Parathyroid adenoma (tissue), 2 donors: Measurements from ENCODE around the gene GPC3.
"Not testable (repeated sequence)": the region's sequence is repeated elsewhere in the genome, so short reads cannot be mapped to it uniquely, and the experiment has no call there.

Experiments
- H2AFZ ChIP-seq: fragments of 300-600 bp; sonication (generic); one replicate; pipeline ENCODE4 v1.7.0; 2017; ENCODE audit warnings: antibody characterized with exemption, mild to moderate bottlenecking
- H3K27ac ChIP-seq: fragments of 300-600 bp; sonication (generic); one replicate; pipeline ENCODE4 v1.7.0; 2017
- H3K27me3 ChIP-seq: fragments of 300-600 bp; sonication (generic); one replicate; pipeline ENCODE4 v1.7.0; 2017; ENCODE audit warnings: low read length; ENCODE audit not compliant: control insufficient read depth, insufficient read depth
- H3K36me3 ChIP-seq: fragments of 300-600 bp; sonication (generic); one replicate; pipeline ENCODE4 v1.7.0; 2017; ENCODE audit warnings: low read length; ENCODE audit not compliant: control insufficient read depth, insufficient read depth
- H3K4me1 ChIP-seq: fragments of 300-600 bp; sonication (generic); one replicate; pipeline ENCODE4 v1.7.0; 2017; ENCODE audit warnings: control low read depth
- H3K4me2 ChIP-seq: fragments of 300-600 bp; sonication (generic); one replicate; pipeline ENCODE4 v1.7.0; 2017; ENCODE audit warnings: low read length
- H3K4me3 ChIP-seq: fragments of 300-600 bp; sonication (generic); one replicate; pipeline ENCODE4 v1.7.0; 2017; ENCODE audit warnings: low read depth, low read length
- H3K79me2 ChIP-seq: fragments of 300-600 bp; sonication (generic); one replicate; pipeline ENCODE4 v1.7.0; 2017; ENCODE audit warnings: control low read depth
- H3K9ac ChIP-seq: fragments of 300-600 bp; sonication (generic); one replicate; pipeline ENCODE4 v1.7.0; 2017; ENCODE audit warnings: mild to moderate bottlenecking
- H3K9me3 ChIP-seq: fragments of 300-600 bp; sonication (generic); one replicate; pipeline ENCODE4 v1.7.0; 2017; ENCODE audit warnings: low read length; ENCODE audit not compliant: control insufficient read depth
- TF ChIP-seq, protein P1 (sequence below): fragments of 300-600 bp; sonication (generic); IDR thresholded peaks from one replicate; pipeline ENCODE4 v1.7.0; 2017; ENCODE audit warnings: antibody characterized with exemption, mild to moderate bottlenecking
- donor health status: primary hyperparathyroidism.

The GPC3 gene

DNA sequence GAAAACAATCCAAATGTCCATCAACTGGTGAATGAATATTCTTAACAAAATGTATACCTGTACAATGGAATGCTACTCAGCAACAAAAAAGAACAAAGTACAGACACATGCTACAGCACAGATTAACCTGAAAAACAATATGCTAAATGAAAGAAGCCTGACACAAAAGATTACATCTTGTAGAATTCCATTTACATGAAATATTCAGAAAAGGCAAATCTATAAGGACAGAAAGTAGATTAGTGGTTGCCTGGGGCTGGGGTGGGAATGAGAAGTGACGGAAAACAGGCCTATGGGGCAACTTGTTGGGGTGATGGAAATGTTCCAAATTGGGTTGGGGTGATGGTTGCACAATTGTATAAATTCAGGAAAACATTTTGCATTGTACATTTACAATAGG lies 351.0 kb downstream of the GPC3 start:
- no peaks in the 10 kb centered on the region for H3K9me3 ChIP-seq
- no peaks in the 10 kb centered on the region for H3K36me3 ChIP-seq
- H3K9ac ChIP-seq, result no peak overlapping the region
- H3K4me3 ChIP-seq, result no peak overlapping the region
- no peaks in the 10 kb centered on the region for H3K4me1 ChIP-seq
- H3K27ac ChIP-seq, result no peak overlapping the region
- no peaks in the 10 kb centered on the region for H3K79me2 ChIP-seq
- TF ChIP-seq, protein P1, sequence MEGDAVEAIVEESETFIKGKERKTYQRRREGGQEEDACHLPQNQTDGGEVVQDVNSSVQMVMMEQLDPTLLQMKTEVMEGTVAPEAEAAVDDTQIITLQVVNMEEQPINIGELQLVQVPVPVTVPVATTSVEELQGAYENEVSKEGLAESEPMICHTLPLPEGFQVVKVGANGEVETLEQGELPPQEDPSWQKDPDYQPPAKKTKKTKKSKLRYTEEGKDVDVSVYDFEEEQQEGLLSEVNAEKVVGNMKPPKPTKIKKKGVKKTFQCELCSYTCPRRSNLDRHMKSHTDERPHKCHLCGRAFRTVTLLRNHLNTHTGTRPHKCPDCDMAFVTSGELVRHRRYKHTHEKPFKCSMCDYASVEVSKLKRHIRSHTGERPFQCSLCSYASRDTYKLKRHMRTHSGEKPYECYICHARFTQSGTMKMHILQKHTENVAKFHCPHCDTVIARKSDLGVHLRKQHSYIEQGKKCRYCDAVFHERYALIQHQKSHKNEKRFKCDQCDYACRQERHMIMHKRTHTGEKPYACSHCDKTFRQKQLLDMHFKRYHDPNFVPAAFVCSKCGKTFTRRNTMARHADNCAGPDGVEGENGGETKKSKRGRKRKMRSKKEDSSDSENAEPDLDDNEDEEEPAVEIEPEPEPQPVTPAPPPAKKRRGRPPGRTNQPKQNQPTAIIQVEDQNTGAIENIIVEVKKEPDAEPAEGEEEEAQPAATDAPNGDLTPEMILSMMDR, result no peak
- no peak overlapping the region for H3K4me2 ChIP-seq
- no peak overlapping the region for H2AFZ ChIP-seq
- H3K27me3 ChIP-seq, result no peaks in the 10 kb centered on the region

DNA sequence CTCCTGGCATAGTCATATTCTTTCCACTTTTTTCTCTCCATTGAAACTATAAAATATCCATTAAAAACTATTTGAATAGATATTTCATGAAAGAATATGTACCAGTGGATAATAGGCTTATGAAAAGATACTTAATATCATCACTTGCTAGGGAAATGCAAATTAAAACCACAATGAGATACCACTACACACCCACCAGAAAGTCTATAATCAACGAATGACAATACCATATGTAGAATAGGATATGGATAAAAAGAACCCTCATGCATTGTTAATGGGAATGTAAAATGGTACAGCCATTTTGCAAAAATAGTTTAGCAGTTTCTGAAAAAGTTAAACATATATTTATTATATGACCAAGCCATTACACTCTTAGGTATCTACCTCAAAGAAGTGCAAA lies 351.4 kb downstream of the GPC3 start:
- no peak overlapping the region for H3K4me2 ChIP-seq
- H3K4me3 ChIP-seq, result no peak overlapping the region
- H3K9me3 ChIP-seq, result no peaks in the 10 kb centered on the region
- H3K27ac ChIP-seq, result no peak overlapping the region
- H3K4me1 ChIP-seq, result no peaks in the 10 kb centered on the region
- H3K79me2 ChIP-seq, result no peaks in the 10 kb centered on the region
- no peaks in the 10 kb centered on the region for H3K27me3 ChIP-seq
- no peak overlapping the region for H2AFZ ChIP-seq
- H3K36me3 ChIP-seq, result no peaks in the 10 kb centered on the region
- H3K9ac ChIP-seq, result no peak overlapping the region
- TF ChIP-seq, protein P1, result no peak

DNA sequence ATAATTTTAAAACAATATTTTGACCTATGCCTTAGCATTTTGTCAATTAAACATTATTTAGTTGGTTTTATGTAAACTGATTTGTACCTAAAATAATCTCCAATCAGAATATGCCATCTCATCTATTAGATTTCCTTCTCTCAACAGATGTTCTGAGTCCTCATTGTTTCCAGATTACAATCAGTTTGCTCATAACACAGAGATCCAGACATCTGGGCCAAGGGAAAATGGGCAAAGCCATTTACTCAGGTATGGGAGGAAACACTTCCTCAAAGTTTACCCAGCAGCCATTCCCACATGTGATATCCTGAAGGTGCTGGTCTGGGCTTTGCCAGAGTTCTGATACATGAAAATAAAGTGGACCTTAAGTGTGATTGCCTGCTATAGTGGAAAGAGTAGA lies 352.2 kb downstream of the GPC3 start:
- Histone ChIP-seq H3K4me1 (no peaks in the 10 kb centered on the region), H3K27me3 (no peaks in the 10 kb centered on the region), H3K79me2 (no peaks in the 10 kb centered on the region), H3K36me3 (no peaks in the 10 kb centered on the region), H3K9me3 (no peaks in the 10 kb centered on the region), H3K9ac (no peak overlapping the region), H2AFZ (no peak overlapping the region), H3K4me3 (no peak overlapping the region), H3K27ac (no peak overlapping the region), H3K4me2 (no peak overlapping the region)
- TF ChIP-seq, protein P1, result no peak

DNA sequence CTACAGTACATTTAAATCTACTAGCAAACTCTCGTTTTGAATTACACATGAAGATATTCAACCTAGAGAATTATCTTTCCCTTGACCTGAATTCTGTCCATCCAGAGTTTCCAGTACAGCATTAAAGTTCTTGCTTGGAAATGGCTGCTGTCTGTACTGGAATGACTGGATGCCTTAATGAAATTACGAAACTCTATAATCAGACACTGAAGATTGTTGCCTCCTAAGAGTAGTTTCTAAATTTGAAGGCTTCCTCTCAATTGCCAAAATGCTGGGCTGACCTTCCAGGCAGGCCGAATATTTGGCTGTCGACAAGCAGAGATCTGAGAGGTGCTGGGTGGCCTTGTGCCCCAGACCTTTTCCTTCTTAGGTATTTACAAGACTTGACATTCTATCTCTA lies 355.0 kb downstream of the GPC3 start:
- H3K79me2 ChIP-seq, result no peaks in the 10 kb centered on the region
- no peak overlapping the region for H3K4me3 ChIP-seq
- no peak overlapping the region for H2AFZ ChIP-seq
- no peak overlapping the region for H3K4me2 ChIP-seq
- TF ChIP-seq, protein P1, result no peak
- no peak overlapping the region for H3K27ac ChIP-seq
- H3K4me1 ChIP-seq, result no peaks in the 10 kb centered on the region
- H3K9me3 ChIP-seq, result no peaks in the 10 kb centered on the region
- no peaks in the 10 kb centered on the region for H3K36me3 ChIP-seq
- H3K27me3 ChIP-seq, result no peaks in the 10 kb centered on the region
- H3K9ac ChIP-seq, result no peak overlapping the region

DNA sequence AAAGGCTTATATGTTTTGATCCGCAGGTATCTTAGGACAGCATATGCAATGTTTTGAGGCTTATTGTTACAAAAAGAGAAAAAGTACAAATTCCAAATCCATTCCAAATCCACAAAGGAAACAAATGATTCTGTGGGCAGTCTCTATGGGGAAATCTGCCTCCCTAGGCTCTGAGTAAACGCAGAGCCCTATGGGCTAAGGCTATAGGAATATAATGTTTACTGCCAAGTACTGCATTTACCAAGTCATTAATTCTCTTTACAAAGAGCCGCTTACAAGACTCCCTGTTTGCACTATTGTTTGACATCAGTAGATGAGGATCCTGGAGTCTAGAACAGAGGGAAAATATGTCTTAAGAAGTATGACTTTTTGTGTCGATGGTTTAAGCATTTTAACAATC lies 357.7 kb downstream of the GPC3 start:
- Histone ChIP-seq H3K4me2 (no peak overlapping the region), H3K9ac (no peak overlapping the region), H3K79me2 (no peaks in the 10 kb centered on the region), H3K36me3 (no peaks in the 10 kb centered on the region), H2AFZ (no peak overlapping the region), H3K4me3 (no peak overlapping the region), H3K4me1 (no peaks in the 10 kb centered on the region), H3K9me3 (no peaks in the 10 kb centered on the region), H3K27me3 (no peaks in the 10 kb centered on the region), H3K27ac (no peak overlapping the region)
- TF ChIP-seq, protein P1, result no peak

DNA sequence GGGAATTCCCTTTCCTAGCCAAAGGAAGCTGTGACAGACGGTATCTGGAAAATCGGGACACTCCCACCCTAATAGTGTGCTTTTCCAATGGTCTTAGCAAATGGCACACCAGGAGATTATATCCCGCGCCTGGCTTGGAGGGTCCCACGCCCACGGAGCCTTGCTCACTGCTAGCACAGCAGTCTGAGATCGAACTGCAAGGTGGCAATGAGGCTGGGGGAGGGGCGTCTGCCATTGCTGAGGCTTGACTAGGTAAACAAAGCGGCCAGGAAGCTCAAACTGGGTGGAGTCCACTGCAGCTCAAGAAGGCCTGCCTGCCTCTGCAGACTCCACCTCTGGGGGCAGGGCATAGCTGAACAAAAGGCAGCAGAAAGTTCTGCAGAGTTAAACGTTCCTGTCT lies 364.0 kb downstream of the GPC3 start:
- H3K27me3 ChIP-seq, H3K4me3 ChIP-seq, H3K9ac ChIP-seq, H2AFZ ChIP-seq, H3K27ac ChIP-seq, H3K79me2 ChIP-seq, H3K4me1 ChIP-seq, H3K4me2 ChIP-seq, H3K36me3 ChIP-seq, H3K9me3 ChIP-seq: not testable (repeated sequence)
